Glutamatergic neuron (in vitro differentiated cells): ENCODE data around the gene FAM50A. TPM values are rescaled to one million over a fixed set of nuclear protein-coding genes. Genes with fewer than 3 reads are reported as not detected.

Experiments
- DNase-seq: peaks from one replicate; pipeline ENCODE4 v3.0.0; 2022
- H3K27ac Mint-ChIP-seq: one replicate; pipeline ENCODE4 v1.8.0; 2020; ENCODE audit warnings: mild to moderate bottlenecking, mixed read lengths, inconsistent platforms; ENCODE audit not compliant: unreplicated experiment
- H3K27me3 Mint-ChIP-seq: one replicate; pipeline ENCODE4 v1.8.0; 2020; ENCODE audit warnings: mild to moderate bottlenecking, moderate library complexity, mixed read lengths, inconsistent platforms; ENCODE audit not compliant: unreplicated experiment
- H3K36me3 Mint-ChIP-seq: one replicate; pipeline ENCODE4 v1.8.0; 2020; ENCODE audit warnings: mild to moderate bottlenecking, mixed read lengths, inconsistent platforms; ENCODE audit not compliant: unreplicated experiment
- H3K4me1 Mint-ChIP-seq: one replicate; pipeline ENCODE4 v1.8.0; 2020; ENCODE audit warnings: mild to moderate bottlenecking, low read depth, mixed read lengths, inconsistent platforms; ENCODE audit not compliant: unreplicated experiment
- H3K4me3 Mint-ChIP-seq: one replicate; pipeline ENCODE4 v1.8.0; 2020; ENCODE audit warnings: mild to moderate bottlenecking, mixed read lengths, inconsistent platforms; ENCODE audit not compliant: unreplicated experiment
- H3K9me3 Mint-ChIP-seq: one replicate; pipeline ENCODE4 v1.8.0; 2020; ENCODE audit warnings: mild to moderate bottlenecking, moderate library complexity, mixed read lengths, inconsistent platforms; ENCODE audit not compliant: unreplicated experiment
- total RNA-seq: library from RNA; stranded (reverse); fragmentation: NEBNext Ultra II Directional; extraction: Animal tissue kit (Norgen Biotek cat#: 25700); gene quantifications from one replicate; pipeline ENCODE4 v1.2.1, GENCODE V29; 2021; ENCODE audit not compliant: unreplicated experiment
- TF ChIP-seq, protein P1 (sequence below): fragments of 200-600 bp; sonication (generic); IDR thresholded peaks from one replicate; pipeline ENCODE4 v1.5.0; 2021; ENCODE audit not compliant: partially characterized antibody, unreplicated experiment

The FAM50A gene
- total RNA-seq, 1 donor from 2014 or later: 125 TPM

- peaks cover 3% of the 10 kb centered on the region for H3K4me1 Mint-ChIP-seq
- no peak for DNase-seq
Observed at GRCh38 chrX:154401918-154402621, 41.9 kb upstream of the FAM50A start.

DNA sequence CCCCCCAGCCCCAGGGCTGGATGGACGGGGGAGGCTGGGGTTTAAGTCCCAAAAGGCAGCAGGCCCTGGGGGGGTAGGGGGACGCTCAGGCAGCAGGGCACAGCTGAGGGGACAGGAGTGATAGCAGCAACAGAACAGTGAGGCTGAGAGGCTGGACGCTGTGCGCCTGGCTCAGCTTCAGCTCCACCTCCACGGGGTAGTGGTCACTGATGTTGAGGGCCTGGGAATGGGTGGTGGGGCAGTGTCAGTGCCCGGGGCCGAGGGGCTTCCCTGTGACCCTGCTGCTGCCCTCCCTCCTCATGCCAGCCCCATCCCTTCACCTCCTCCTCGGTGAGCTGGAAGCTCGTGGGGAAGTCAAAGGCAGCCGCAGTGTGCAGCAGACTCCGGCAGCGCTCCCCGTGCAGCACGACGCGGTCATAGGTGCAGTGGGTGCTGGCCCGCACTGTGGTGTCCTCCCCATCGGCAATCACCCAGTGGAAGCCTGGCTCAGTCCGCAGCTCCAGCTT lies 41.3 kb upstream of the FAM50A start:
- Mint-ChIP-seq H3K9me3 (peaks cover 14% of the 10 kb centered on the region), H3K27ac (no peak overlapping the region), H3K27me3 (peaks cover 11% of the 10 kb centered on the region), H3K4me1 (peaks cover 3% of the 10 kb centered on the region), H3K36me3 (peaks cover 5% of the 10 kb centered on the region), H3K4me3 (no peak overlapping the region)
- TF ChIP-seq, protein P1, sequence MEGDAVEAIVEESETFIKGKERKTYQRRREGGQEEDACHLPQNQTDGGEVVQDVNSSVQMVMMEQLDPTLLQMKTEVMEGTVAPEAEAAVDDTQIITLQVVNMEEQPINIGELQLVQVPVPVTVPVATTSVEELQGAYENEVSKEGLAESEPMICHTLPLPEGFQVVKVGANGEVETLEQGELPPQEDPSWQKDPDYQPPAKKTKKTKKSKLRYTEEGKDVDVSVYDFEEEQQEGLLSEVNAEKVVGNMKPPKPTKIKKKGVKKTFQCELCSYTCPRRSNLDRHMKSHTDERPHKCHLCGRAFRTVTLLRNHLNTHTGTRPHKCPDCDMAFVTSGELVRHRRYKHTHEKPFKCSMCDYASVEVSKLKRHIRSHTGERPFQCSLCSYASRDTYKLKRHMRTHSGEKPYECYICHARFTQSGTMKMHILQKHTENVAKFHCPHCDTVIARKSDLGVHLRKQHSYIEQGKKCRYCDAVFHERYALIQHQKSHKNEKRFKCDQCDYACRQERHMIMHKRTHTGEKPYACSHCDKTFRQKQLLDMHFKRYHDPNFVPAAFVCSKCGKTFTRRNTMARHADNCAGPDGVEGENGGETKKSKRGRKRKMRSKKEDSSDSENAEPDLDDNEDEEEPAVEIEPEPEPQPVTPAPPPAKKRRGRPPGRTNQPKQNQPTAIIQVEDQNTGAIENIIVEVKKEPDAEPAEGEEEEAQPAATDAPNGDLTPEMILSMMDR: no peak
- no peak for DNase-seq

More at GRCh38 chrX:154401918-154402621, 41.9 kb upstream of the FAM50A start:
- Mint-ChIP-seq H3K9me3 (peaks cover 14% of the 10 kb centered on the region), H3K27ac (no peak overlapping the region), H3K4me3 (no peak overlapping the region), H3K27me3 (peaks cover 11% of the 10 kb centered on the region), H3K36me3 (peaks cover 5% of the 10 kb centered on the region)
- TF ChIP-seq, protein P1: no peak

- H3K9me3 Mint-ChIP-seq: peaks cover 10% of the 10 kb centered on the region
- no peak for DNase-seq
- peaks cover 5% of the 10 kb centered on the region for H3K36me3 Mint-ChIP-seq
- TF ChIP-seq, protein P1: no peak
- peaks cover 3% of the 10 kb centered on the region for H3K4me1 Mint-ChIP-seq
- no peak overlapping the region for H3K27ac Mint-ChIP-seq
- peaks cover 7% of the 10 kb centered on the region for H3K27me3 Mint-ChIP-seq
- no peak overlapping the region for H3K4me3 Mint-ChIP-seq
Observed at GRCh38 chrX:154403192-154403591, 40.7 kb upstream of the FAM50A start.

DNA sequence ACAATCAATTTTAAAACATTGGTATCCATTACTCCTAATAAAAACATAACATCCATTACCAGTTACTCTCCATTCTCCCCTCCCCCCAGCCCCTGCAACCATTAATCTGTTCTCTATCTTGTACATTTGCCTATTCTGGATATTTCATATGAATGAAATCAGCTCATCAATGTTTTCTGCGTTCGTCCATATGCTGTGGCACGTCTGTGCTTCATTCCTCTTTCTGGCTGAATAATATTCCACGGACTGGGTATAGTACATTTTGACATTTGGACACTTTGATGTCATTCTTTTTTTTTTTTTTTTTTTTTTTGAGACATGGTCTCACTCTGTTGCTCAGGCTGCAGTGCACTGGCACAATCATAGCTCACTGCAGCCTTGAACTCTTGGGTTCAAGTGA lies 40.1 kb upstream of the FAM50A start:
- no peak overlapping the region for H3K27ac Mint-ChIP-seq
- TF ChIP-seq, protein P1: no peak
- no peak for DNase-seq
- peaks cover 3% of the 10 kb centered on the region for H3K4me1 Mint-ChIP-seq
- peaks cover 5% of the 10 kb centered on the region for H3K27me3 Mint-ChIP-seq
- H3K9me3 Mint-ChIP-seq: peaks cover 4% of the 10 kb centered on the region
- peaks cover 2% of the 10 kb centered on the region for H3K36me3 Mint-ChIP-seq
- no peak overlapping the region for H3K4me3 Mint-ChIP-seq

GRCh38 chrX:154404625-154405192 lies 39.2 kb upstream of the FAM50A start:
- no peaks in the 10 kb centered on the region for H3K4me1 Mint-ChIP-seq
- no peak for DNase-seq
- TF ChIP-seq, protein P1: no peak
- no peaks in the 10 kb centered on the region for H3K36me3 Mint-ChIP-seq
- peaks cover 1% of the 10 kb centered on the region for H3K9me3 Mint-ChIP-seq
- peaks cover 3% of the 10 kb centered on the region for H3K27me3 Mint-ChIP-seq
- H3K27ac Mint-ChIP-seq: no peak overlapping the region
- H3K4me3 Mint-ChIP-seq: no peak overlapping the region
